ENCODE results near the gene GIMAP7.

DNA sequence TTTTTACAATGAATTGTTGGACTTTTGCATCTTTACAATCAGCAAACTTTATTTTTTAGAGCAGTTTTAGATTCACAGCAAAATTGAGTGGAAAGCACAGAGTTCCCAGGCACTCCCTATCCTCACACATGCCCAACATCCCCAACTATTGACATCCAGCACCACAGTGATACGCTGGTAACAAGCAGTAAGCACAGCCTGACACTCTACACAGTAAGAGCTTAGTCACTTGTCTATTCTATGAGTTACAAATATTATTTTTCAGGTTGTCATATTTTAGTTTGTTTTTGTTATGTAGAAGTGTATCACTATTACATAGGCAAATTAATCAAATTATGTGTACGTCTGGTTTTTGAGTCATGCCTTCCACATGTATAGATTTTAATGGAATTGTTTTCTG lies 27.0 kb upstream of the GIMAP7 start:
- TF ChIP-seq FOXK2 (IDR thresholded peaks at IDR 0.05) (no peak), SP1 (IDR thresholded peaks at IDR 0.05) (no peak), BHLHE40 (IDR thresholded peaks at IDR 0.05; ENCODE audit: borderline replicate concordance) (no peak), NFRKB (IDR thresholded peaks at IDR 0.05) (no peak), FOXA1 (IDR thresholded peaks at IDR 0.05) (no peak), HDGF (IDR thresholded peaks at IDR 0.05; ENCODE audit: borderline replicate concordance) (no peak), SUZ12 (IDR thresholded peaks at IDR 0.05) (no peak), ELF4 (IDR thresholded peaks at IDR 0.05) (no peak), LEF1 (IDR thresholded peaks at IDR 0.05; ENCODE audit: borderline replicate concordance) (no peak)

All from HEK293T (cell line).